A549 (cell line): Measurements from ENCODE around the gene SPATA16.

ENCODE experiments used
- BCL3 ChIP-seq: fragments of >200 bp; sonication (Bioruptor Twin); formaldehyde crosslinking; IDR thresholded peaks from 3 replicates; pipeline ENCODE4 v1.6.1; 2016
- BHLHE40 ChIP-seq: IDR thresholded peaks from 2 replicates; pipeline ENCODE4 v1.6.1; 2012; ENCODE audit warnings: low read depth, low read length, inconsistent platforms
- CEBPB ChIP-seq, 2 experiments: fragments of >200 bp in 1 of 2; sonication (Bioruptor Twin) in 1 of 2; formaldehyde crosslinking in 1 of 2; IDR thresholded peaks; 2 replicates each; pipeline ENCODE4 v1.6.1; 2012 to 2016
- CHD2 ChIP-seq: fragments of 150-350 bp; IDR thresholded peaks from 2 replicates; pipeline ENCODE4 v1.6.1; 2014; ENCODE audit warnings: low read length; ENCODE audit not compliant: partially characterized antibody
- CTCF ChIP-seq: fragments of >200 bp; sonication (Bioruptor Twin); formaldehyde crosslinking; IDR thresholded peaks from 3 replicates; pipeline ENCODE4 v1.5.1; 2016
- EP300 ChIP-seq, 2 experiments: fragments of >200 bp; sonication (Bioruptor Twin); formaldehyde crosslinking; IDR thresholded peaks; 2 replicates in 1 of 2; 3 replicates in 1 of 2; pipeline ENCODE4 v1.6.1; 2016 to 2017
- HDAC2 ChIP-seq: fragments of 200-600 bp; sonication (generic); IDR thresholded peaks from 2 replicates; pipeline ENCODE4 v1.6.1; 2016
- HOXA7 ChIP-seq: fragments of 250-450 bp; sonication (Bioruptor Pico); IDR thresholded peaks from 2 replicates; pipeline ENCODE4 v1.5.0; 2020; ENCODE audit warnings: mild to moderate bottlenecking, moderate library complexity
- NPAS2 ChIP-seq: fragments of 250-450 bp; sonication (Bioruptor Pico); IDR thresholded peaks from 2 replicates; pipeline ENCODE4 v1.8.0; 2022; ENCODE audit warnings: mild to moderate bottlenecking, moderate library complexity, borderline replicate concordance
- POLR2A ChIP-seq: IDR thresholded peaks from 2 replicates; pipeline ENCODE4 v1.6.1; 2012; ENCODE audit warnings: mild to moderate bottlenecking, low read length
- RAD21 ChIP-seq, 2 experiments: fragments of >200 bp in 1 of 2; sonication (Bioruptor Twin) in 1 of 2; formaldehyde crosslinking in 1 of 2; IDR thresholded peaks in 1 of 2; conservative IDR thresholded peaks in 1 of 2; 2 replicates in 1 of 2; 3 replicates in 1 of 2; pipeline ENCODE4 v1.6.1; 2012 to 2018; ENCODE audit warnings: inconsistent platforms in 1 of 2
- RCOR1 ChIP-seq: fragments of 150-350 bp; IDR thresholded peaks from 2 replicates; pipeline ENCODE4 v1.6.1; 2014; ENCODE audit warnings: antibody characterized with exemption, low read length, low read depth
- REST ChIP-seq: fragments of 200-600 bp; sonication (generic); IDR thresholded peaks from 2 replicates; pipeline ENCODE4 v1.6.1; 2016; ENCODE audit warnings: antibody characterized with exemption, mild to moderate bottlenecking, moderate library complexity

- TF ChIP-seq HOXA7 (CRISPR knock-in tag) (no peak), CTCF (no peak), EP300 (IDR thresholded peaks at IDR 0.05) (no peak), CEBPB (IDR thresholded peaks at IDR 0.05) (no peak), HDAC2 (no peak), CHD2 (no peak), POLR2A (no peak), REST (no peak), NPAS2 (no peak), RCOR1 (no peak), BHLHE40 (no peak), BCL3 (no peak), RAD21 (conservative IDR thresholded peaks at IDR 0.05 in 1 of 2, IDR thresholded peaks at IDR 0.05 in 1 of 2) (no peak)
Observed at GRCh38 chr3:173078525-173078924, 62.5 kb downstream of the SPATA16 start.
